HepG2 (cell line): ENCODE measurements around the gene UBASH3A. TPM values are rescaled to one million over a fixed set of nuclear protein-coding genes. Genes with fewer than 3 reads are reported as not detected.

Experiments
- ATAC-seq: fragments of 200-7000 bp; cut with Tn5 transposase; 3 replicates; pipeline ENCODE4 v1.9.1; 2020; ENCODE audit warnings: mild to moderate bottlenecking, moderate library complexity
- BruUV-seq: library from RNA; stranded (reverse); fragments of 400-500 nt; replicated peaks from 2 replicates; lab custom pipeline; 2021; lab: Mats Ljungman, UMichigan
- CTCF ChIA-PET: fragments of 300-600 bp; formaldehyde crosslinking; extraction: SDS; loops from one replicate; lab custom pipeline; 2021; ENCODE audit warnings: low total read pairs, inconsistent platforms, low intra/inter-chr PET ratio; lab: Yijun Ruan, JAX
- POLR2A ChIA-PET: fragments of 350-600 bp; sonication (Branson Sonifier 250); formaldehyde crosslinking; loops from one replicate; lab custom pipeline; 2020; ENCODE audit warnings: antibody characterized with exemption, inconsistent platforms; lab: Yijun Ruan, JAX
- DNase-seq: peaks from one replicate; pipeline ENCODE4 v3.0.0-alpha.2; 2015; ENCODE audit warnings: low spot score
- FAIRE-seq: peaks from 3 replicates; lab custom pipeline; 2011; peaks lifted over from hg19 to GRCh38; lab: Jason Lieb, UNC
- H2AFZ ChIP-seq: one replicate; pipeline ENCODE4 v1.6.1; 2011; ENCODE audit warnings: low read length, inconsistent platforms
- H3K27ac ChIP-seq: fragments of 300-600 bp; 3 replicates; pipeline ENCODE4 v1.8.0; 2011; ENCODE audit warnings: mixed run types, mild to moderate bottlenecking, mixed read lengths, low read length, inconsistent platforms; ENCODE audit not compliant: insufficient read depth; ENCODE audit errors: extremely low read length
- H3K27me3 ChIP-seq, 2 experiments: fragments of 200-600 bp in 1 of 2; 2 replicates in 1 of 2; 3 replicates in 1 of 2; pipeline versions ENCODE4 v1.6.0 to v1.8.0; 2011; ENCODE audit warnings: low read length in 2 of 2, mild to moderate bottlenecking in 2 of 2, moderate library complexity in 2 of 2, inconsistent platforms in 1 of 2; ENCODE audit not compliant: insufficient read depth in 2 of 2, control insufficient read depth in 1 of 2
- H3K36me3 ChIP-seq, 2 experiments: fragments of 200-600 bp in 1 of 2; replicated peaks in 1 of 2; 2 replicates in 1 of 2; 3 replicates in 1 of 2; pipeline versions ENCODE4 v1.5.1 to v1.8.0; 2011; ENCODE audit warnings: low read length in 2 of 2, inconsistent platforms in 1 of 2; ENCODE audit not compliant: insufficient read depth in 2 of 2, control insufficient read depth in 1 of 2
- H3K4me1 ChIP-seq: 2 replicates; pipeline ENCODE4 v1.5.1; 2012; ENCODE audit warnings: low read length, inconsistent platforms; ENCODE audit not compliant: insufficient read depth
- H3K4me2 ChIP-seq: 2 replicates; pipeline ENCODE4 v1.6.0; 2011; ENCODE audit warnings: low read depth, low read length, inconsistent platforms
- H3K4me3 ChIP-seq, 3 experiments: fragments of 200-600 bp in 1 of 3; sonication (generic), shearing (Covaris generic) in 1 of 3; replicated peaks in 1 of 3; 2 replicates each; pipeline ENCODE4 v1.5.1; 2011 to 2016; ENCODE audit warnings: low read length in 3 of 3, inconsistent platforms in 2 of 3, low read depth in 2 of 3, mild to moderate bottlenecking in 2 of 3, control low read depth in 1 of 3, mixed read lengths in 1 of 3; ENCODE audit not compliant: insufficient read depth in 1 of 3
- H3K79me2 ChIP-seq: one replicate; pipeline ENCODE4 v1.6.1; 2011; ENCODE audit warnings: low read length, inconsistent platforms; ENCODE audit not compliant: insufficient read depth
- H3K9ac ChIP-seq: 2 replicates; pipeline ENCODE4 v1.6.0; 2011; ENCODE audit warnings: mild to moderate bottlenecking, low read depth, low read length, inconsistent platforms; ENCODE audit not compliant: insufficient read depth
- H3K9me3 ChIP-seq: 2 replicates; pipeline ENCODE4 v1.5.1; 2012; ENCODE audit warnings: mild to moderate bottlenecking, low read length
- H4K20me1 ChIP-seq: 2 replicates; pipeline ENCODE4 v1.6.0; 2011; ENCODE audit warnings: inconsistent platforms, mild to moderate bottlenecking, low read length, moderate library complexity; ENCODE audit not compliant: insufficient read depth
- CENPT ChIP-seq: sonication (generic); formaldehyde crosslinking; IDR thresholded peaks from 2 replicates; pipeline ENCODE4 v1.8.0; 2022; ENCODE audit warnings: low read depth, mild to moderate bottlenecking, moderate library complexity, missing genetic modification reagents
- MIER2 ChIP-seq: IDR thresholded peaks from 2 replicates; pipeline ENCODE4 v1.6.1; 2016; ENCODE audit warnings: missing biosample characterization, missing genetic modification reagents
- REST ChIP-seq, 2 experiments: IDR thresholded peaks; 2 replicates each; pipeline ENCODE4 v1.6.1; 2011 to 2012; ENCODE audit warnings: low read length in 2 of 2, borderline replicate concordance in 1 of 2, low read depth in 1 of 2, mild to moderate bottlenecking in 1 of 2, moderate library complexity in 1 of 2
- TMF1 ChIP-seq: sonication (generic); formaldehyde crosslinking; IDR thresholded peaks from 2 replicates; pipeline ENCODE4 v1.8.1; 2022; ENCODE audit warnings: low read depth, missing genetic modification reagents
- WGBS: methylation state at CpG from one replicate; pipeline ENCODE4 v1.1.6; 2017; ENCODE audit warnings: low lambda C conversion rate; 5-methylcytosine and 5-hydroxymethylcytosine counted together
- in situ Hi-C: cut with HindIII; loops from 2 replicates; pipeline ENCODE4 v1.10.0; 2017; ENCODE audit warnings: low pct_unique_long_range_greater_than_20kb; ENCODE audit not compliant: extremely low pct_ligation_motif_present
- intact Hi-C: fragments of 100-400 bp; cut with micrococcal nuclease; formaldehyde crosslinking; loops from one replicate; pipeline ENCODE4 v1.10.0; 2022; ENCODE audit not compliant: unreplicated experiment
- polyA plus RNA-seq, 8 experiments: library from polyadenylated mRNA; depleted of rRNA in 3 of 8; stranded (reverse) in 7 of 8; unstranded in 1 of 8; fragments of >200 nt; fragmentation: Illumina TruSeq in 4 of 8; extraction: Trizol in 4 of 8; gene quantifications; 2 replicates each; pipeline versions ENCODE4 v1.2.1 to v1.2.3, GENCODE V29; 2011 to 2016; ENCODE audit warnings: low read depth in 4 of 8, missing spikeins in 1 of 8, mixed read lengths in 1 of 8; ENCODE audit not compliant: insufficient read depth in 1 of 8
- total RNA-seq, 5 experiments: library from RNA; depleted of rRNA; stranded (reverse); fragments of >200 nt; fragmentation: Illumina TruSeq; extraction: Trizol; gene quantifications; 2 replicates each; pipeline ENCODE4 v1.2.3, GENCODE V29; 2016; ENCODE audit warnings: low read depth in 1 of 5

UBASH3A gene
- total and polyA plus RNA-seq, 2 of the 13 experiments (the other 11 are each of a cell fraction or from before 2014, with no cell fraction given), result not detected

GRCh38 chr21:42437786-42438185 is 34.1 kb downstream of the UBASH3A start:
- DNase-seq (no peak), ATAC-seq (peak; percentile 48; the same call in 1 of the 3 replicates), FAIRE-seq (no peak)
- Histone ChIP-seq H2AFZ (no peak overlapping the region), H3K79me2 (no peaks in the 10 kb centered on the region), H3K4me2 (no peak overlapping the region), H4K20me1 (no peaks in the 10 kb centered on the region), H3K4me1 (no peaks in the 10 kb centered on the region), H3K4me3 (no peak overlapping the region), H3K27ac (no peak overlapping the region), H3K36me3 (no peaks in the 10 kb centered on the region), H3K27me3 (0 out of 5 replicates have a peak, but pooled peaks cover 0 to under 1% of the 10 kb centered on the region in 2 experiments), H3K9me3 (no peaks in the 10 kb centered on the region), H3K9ac (no peak overlapping the region)
- intact Hi-C loops (no loop called here), in situ Hi-C loops (no loop called here)
- TF ChIP-seq MIER2 (CRISPR knock-in tag) (peak; percentile 94), REST (IDR thresholded peaks at IDR 0.05; ENCODE audit: borderline replicate concordance in 1 of 2, low read depth in 1 of 2, low read length in 2 of 2) (peak; percentile 81 to 93), CENPT (CRISPR knock-in tag) (no peak), TMF1 (CRISPR knock-in tag) (no peak)
- BruUV-seq, result no TSS peak
- ChIA-PET CTCF (no interaction called here), POLR2A (interaction anchor here (0.6 kb wide), 1 partner anchor 216 kb away, joined by 3 read pairs; the partner anchor contains the start of gene PDE9A)
- WGBS, result 37% methylated on average over 8 of the region's 8 CpGs
